ENCODE measurements around the gene UBE2D1. TPM values are rescaled to one million over a fixed set of nuclear protein-coding genes. Genes with fewer than 3 reads are reported as not detected.

The UBE2D1 gene
- polyA plus RNA-seq, 4 donors: 33.8 to 41.8 (median 36.9) TPM

DNA sequence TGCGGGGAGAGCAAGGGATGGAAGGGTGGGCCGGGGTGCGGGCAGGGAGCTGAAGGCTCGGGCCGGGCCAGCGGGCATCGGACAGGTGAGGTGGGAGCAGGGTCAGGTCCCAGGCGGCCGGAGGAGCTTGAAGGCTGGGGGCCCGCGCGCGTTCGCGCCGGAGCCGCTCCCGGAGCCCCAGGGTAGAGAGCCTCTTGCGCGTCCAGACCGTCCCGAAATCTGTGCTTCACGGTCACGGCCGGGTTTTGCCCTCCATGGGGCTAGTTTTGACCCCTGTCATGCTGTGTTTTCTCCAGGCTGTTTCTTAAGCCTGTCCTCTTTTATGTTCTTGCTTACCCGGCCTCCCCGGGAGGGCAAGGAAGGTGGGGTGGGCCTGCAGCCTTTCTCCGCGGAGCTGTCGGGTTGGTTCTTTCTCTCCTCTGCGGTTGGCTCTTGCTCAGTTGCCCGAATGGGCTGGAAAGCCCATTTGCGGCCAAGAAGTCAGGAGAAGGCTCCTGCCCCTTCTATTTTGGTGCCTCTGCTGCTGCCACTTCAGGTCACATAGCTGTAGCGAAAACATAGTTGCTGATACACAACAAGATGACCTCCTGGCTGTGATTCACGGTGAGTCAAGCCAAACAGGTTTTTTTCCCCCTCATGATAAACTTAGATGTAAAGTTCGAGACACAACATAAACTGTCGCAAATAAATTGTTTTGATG, 650 bp downstream of the UBE2D1 start:
- DNase-seq (ENCODE audit: low read depth in 4 of 4, low spot score in 2 of 4): peak in 1 of 4 donors; percentile 21

- no peak for DNase-seq (ENCODE audit: low read depth in 4 of 4, low spot score in 2 of 4)
Measured at GRCh38 chr10:58336242-58336641, 1.4 kb downstream of the UBE2D1 start.

- DNase-seq (ENCODE audit: low read depth in 4 of 4, low spot score in 2 of 4): no peak
Measured at GRCh38 chr10:58341422-58341821, 6.6 kb downstream of the UBE2D1 start.

DNA sequence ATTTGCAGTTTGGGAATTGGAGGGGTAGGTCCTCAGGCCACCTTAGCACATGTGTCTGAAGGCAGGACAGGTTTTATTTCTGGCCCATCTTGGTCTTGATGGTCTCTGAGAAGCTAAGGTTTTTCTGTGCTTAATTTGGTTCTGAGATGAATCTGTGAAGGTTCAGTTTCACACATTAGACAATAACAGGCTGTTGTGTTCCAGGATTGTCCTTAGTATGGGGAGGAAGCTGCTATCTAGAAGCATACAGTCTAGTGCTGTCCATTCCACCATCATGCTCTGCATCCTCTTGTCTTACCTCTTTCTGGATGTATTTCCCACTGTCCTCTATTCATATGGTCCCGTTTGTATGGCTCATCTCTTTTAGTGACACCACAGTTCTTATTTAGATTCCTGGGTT, 7.1 kb downstream of the UBE2D1 start:
- no peak for DNase-seq (ENCODE audit: low read depth in 4 of 4, low spot score in 2 of 4)

DNA sequence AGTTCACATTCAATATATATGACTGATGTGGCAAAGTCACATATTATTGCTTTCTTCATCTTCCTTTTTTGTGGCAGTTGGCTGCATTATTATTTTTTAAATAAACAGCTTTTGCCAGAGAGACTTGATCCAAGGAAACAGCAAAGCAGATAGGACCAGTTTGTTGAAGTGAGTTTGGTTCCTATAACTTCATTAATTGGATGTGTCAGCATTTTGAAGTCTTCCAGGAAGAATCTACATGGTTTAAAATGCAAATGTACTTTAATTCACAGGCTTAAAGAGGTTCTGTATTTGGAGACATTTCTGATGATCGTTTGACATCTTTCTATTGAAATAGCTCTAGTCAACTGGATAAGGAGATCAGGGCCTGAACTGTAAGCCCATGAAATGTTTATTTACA, 13.2 kb downstream of the UBE2D1 start:
- DNase-seq (ENCODE audit: low read depth in 4 of 4, low spot score in 2 of 4): no peak

GRCh38 chr10:58348571-58349033, 13.8 kb downstream of the UBE2D1 start:
- no peak for DNase-seq (ENCODE audit: low read depth in 4 of 4, low spot score in 2 of 4)

- DNase-seq (ENCODE audit: low read depth in 4 of 4, low spot score in 2 of 4): no peak
Measured at GRCh38 chr10:58350023-58350422, 15.2 kb downstream of the UBE2D1 start.

GRCh38 chr10:58350619-58351323, 16.0 kb downstream of the UBE2D1 start:
- no peak for DNase-seq (ENCODE audit: low read depth in 4 of 4, low spot score in 2 of 4)

GRCh38 chr10:58351616-58352578, 17.1 kb downstream of the UBE2D1 start:
- DNase-seq (ENCODE audit: low read depth in 4 of 4, low spot score in 2 of 4): no peak

- DNase-seq (ENCODE audit: low read depth in 4 of 4, low spot score in 2 of 4): no peak
Measured at GRCh38 chr10:58352956-58353610, 18.3 kb downstream of the UBE2D1 start.

- no peak for DNase-seq (ENCODE audit: low read depth in 4 of 4, low spot score in 2 of 4)
Measured at GRCh38 chr10:58356756-58357155, 21.9 kb downstream of the UBE2D1 start.

DNA sequence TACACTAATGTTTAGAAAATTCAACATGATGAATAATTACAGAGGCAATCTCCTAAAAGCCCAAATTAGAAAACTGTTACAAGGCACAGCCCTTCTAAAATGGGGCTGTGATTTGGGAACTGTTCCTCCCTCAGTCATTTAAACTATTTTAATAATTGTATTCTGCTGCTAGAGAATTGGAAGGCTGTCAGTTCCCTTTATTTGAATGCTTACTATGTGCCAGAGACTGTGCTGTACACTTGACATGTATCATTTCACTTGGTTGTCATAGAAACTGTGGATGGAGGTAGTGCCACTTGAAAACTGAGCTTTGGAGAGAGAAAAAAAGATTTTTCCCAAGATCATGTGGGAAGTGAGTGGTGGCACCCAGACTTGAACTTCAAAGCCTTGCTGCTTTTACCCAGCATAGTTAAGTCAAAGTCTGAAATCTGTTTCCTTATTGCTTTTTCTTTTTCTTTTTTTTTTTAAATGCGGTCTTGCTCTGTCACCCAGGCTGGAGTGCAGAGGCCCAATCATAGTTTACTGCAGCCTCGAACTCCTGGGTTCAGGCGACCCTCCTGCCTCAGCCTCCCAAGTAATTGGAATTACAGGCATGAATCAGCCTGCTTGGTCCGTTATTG, 23.6 kb downstream of the UBE2D1 start:
- no peak for DNase-seq (ENCODE audit: low read depth in 4 of 4, low spot score in 2 of 4)

GRCh38 chr10:58358947-58359346, 24.1 kb downstream of the UBE2D1 start:
- no peak for DNase-seq (ENCODE audit: low read depth in 4 of 4, low spot score in 2 of 4)

DNA sequence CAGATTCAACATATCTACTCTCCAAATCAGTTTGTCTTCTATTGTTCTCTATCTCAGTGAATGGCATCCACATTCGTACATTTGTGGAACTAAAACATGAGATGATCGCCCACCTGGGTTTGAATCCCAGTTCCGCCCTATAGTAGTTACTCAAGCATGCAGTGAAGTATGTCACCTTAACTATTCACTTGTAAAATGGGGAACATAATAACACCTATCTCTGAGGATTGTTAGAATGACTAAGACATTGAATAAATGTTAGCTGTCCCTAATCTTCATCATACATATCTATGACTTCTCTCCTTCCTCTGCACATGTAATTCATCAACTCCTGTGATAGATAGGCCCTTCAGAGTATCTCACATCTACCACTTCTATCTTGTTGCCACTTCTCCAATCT, 24.7 kb downstream of the UBE2D1 start:
- DNase-seq (ENCODE audit: low read depth in 4 of 4, low spot score in 2 of 4): no peak

GRCh38 chr10:58360412-58361004, 25.7 kb downstream of the UBE2D1 start:
- no peak for DNase-seq (ENCODE audit: low read depth in 4 of 4, low spot score in 2 of 4)

DNA sequence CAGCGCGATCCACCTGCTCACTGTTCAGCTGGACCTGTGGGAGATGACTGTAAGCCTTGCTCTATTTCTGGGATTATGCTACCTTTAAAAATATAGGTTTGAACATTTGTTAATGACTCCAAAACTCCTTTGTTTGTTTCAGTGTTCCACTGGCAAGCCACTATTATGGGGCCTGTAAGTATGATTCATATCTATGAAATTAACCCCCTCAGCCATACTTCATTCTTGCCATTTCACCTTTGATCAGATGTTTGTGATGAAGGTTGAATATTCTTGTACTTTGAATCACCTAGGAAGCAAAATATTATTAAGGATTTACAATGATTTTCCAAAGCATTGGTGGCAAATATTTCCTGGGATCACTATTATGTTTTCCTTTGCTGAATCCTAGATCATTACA, 26.5 kb downstream of the UBE2D1 start:
- DNase-seq (ENCODE audit: low read depth in 4 of 4, low spot score in 2 of 4): no peak

DNA sequence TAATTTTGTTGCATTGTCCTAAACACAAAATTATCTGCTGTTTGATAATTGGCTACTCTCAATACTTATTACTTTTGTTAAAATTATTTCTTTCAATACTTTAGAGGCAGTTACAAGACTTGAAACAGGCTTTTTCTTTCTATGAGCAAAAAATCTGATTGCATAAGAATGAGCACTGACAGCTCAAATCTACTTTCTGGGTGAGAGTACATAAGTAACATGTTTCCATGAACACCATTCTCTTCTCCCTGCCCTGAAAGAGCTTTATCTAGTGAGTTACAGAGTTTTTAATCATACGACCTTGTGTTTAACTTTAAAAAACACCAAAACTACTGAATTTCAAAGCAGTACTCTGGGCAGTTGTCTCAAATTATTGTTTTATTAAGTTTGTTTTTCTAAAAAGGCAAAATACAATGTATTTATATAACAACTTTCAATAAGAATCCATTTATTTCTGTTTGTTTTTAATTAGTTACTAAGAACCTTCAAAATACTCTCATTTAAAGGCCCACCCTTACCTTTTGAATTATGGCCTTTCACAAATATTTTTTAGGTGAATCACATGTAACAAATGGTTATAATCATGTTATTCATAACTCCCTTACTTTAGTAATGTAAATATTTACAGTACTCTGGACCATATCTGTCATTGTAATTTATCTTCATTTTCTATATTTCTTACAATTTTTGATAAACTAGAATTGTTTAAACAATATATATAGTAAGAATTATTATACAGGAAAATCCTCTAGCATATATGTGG, 27.4 kb downstream of the UBE2D1 start:
- no peak for DNase-seq (ENCODE audit: low read depth in 4 of 4, low spot score in 2 of 4)

DNA sequence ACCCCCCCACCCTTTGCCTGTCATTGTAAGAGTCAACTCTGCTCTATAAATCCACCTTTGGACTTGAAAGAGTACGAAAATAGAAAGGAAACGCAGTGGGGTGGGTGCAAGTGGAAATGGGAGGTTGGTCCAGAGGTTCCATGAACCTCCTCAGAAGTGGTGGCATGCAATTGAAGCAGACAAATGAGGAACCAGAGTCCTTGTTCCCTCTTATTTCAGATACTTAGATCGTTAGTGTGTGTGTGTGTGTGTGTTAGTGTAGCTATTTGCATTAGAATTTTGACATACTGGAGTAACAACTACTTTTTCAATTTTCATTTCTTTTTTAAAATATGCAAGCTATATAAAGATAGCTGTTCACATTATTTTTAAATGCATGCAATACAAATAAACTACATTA, 32.3 kb downstream of the UBE2D1 start:
- no peak for DNase-seq (ENCODE audit: low read depth in 4 of 4, low spot score in 2 of 4)

- DNase-seq (ENCODE audit: low read depth in 4 of 4, low spot score in 2 of 4): no peak
Measured at GRCh38 chr10:58371473-58371872, 36.7 kb downstream of the UBE2D1 start.

Data from left renal cortex interstitium (tissue), 4 donors.